HG03520 (cell line): ENCODE results near the gene GFPT2.

Experiments
- ATAC-seq: cut with Tn5 transposase; IDR thresholded peaks from one replicate; pipeline ENCODE4 v1.9.1; 2021; ENCODE audit warnings: mild to moderate bottlenecking, moderate library complexity; ENCODE audit not compliant: unreplicated experiment

Gene GFPT2

GRCh38 chr5:180353048-180353979 is at the start of gene GFPT2:
TSS of gene GFPT2 (minus strand) at chr5:180353336. CDS start at chr5:180353217, 119 bp downstream.
- ATAC-seq, result peak; percentile 67

GRCh38 chr5:180402716-180403115 is 49.6 kb upstream of the GFPT2 start:
- no peak for ATAC-seq

- ATAC-seq, result no peak
Measured at GRCh38 chr5:180401229-180401907, 48.2 kb upstream of the GFPT2 start.

- ATAC-seq, result no peak
Measured at GRCh38 chr5:180400416-180400815, 47.3 kb upstream of the GFPT2 start.

GRCh38 chr5:180399401-180400215 is 46.5 kb upstream of the GFPT2 start:
- no peak for ATAC-seq

- no peak for ATAC-seq
Measured at GRCh38 chr5:180396926-180397325, 43.8 kb upstream of the GFPT2 start.

- no peak for ATAC-seq
Measured at GRCh38 chr5:180395540-180396274, 42.6 kb upstream of the GFPT2 start.

GRCh38 chr5:180394031-180394636 is 41.0 kb upstream of the GFPT2 start:
- no peak for ATAC-seq

GRCh38 chr5:180391276-180391675 is 38.1 kb upstream of the GFPT2 start:
- ATAC-seq, result no peak

GRCh38 chr5:180390441-180391190 is 37.5 kb upstream of the GFPT2 start:
- ATAC-seq, result no peak

- ATAC-seq, result no peak
Measured at GRCh38 chr5:180389252-180390101, 36.3 kb upstream of the GFPT2 start.

GRCh38 chr5:180387798-180388197 is 34.7 kb upstream of the GFPT2 start:
- ATAC-seq, result no peak

GRCh38 chr5:180382926-180383325 is 29.8 kb upstream of the GFPT2 start:
- ATAC-seq, result no peak

- ATAC-seq, result no peak
Measured at GRCh38 chr5:180381851-180382480, 28.8 kb upstream of the GFPT2 start.

- ATAC-seq, result no peak
Measured at GRCh38 chr5:180381428-180381827, 28.3 kb upstream of the GFPT2 start.

GRCh38 chr5:180380856-180381255 is 27.7 kb upstream of the GFPT2 start:
- ATAC-seq, result no peak

- no peak for ATAC-seq
Measured at GRCh38 chr5:180380441-180380840, 27.3 kb upstream of the GFPT2 start.
